ENCODE results near the gene SEMA4A. TPM values are rescaled to one million over a fixed set of nuclear protein-coding genes. Genes with fewer than 3 reads are reported as not detected.

SEMA4A gene
- total RNA-seq, 1 donor from 2014 or later: 0.68 TPM

DNA sequence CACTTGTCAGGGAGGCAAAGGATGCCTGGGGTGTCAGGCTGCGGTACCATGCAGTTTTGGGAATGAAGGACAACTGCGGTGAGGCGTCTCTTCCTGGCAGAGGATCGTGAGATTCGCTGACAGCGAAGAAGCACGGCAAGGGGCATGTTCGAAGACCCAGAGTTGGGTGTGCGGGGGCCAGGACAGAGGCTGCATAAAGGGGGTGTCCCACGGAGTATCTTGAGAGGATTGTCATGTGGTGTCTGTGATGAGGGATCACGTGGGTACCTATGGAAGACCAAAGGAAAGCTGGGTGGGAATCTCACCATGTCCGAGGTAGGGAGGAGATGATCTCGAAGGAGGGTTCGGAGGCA lies 40.9 kb downstream of the SEMA4A start:
- DNase-seq: peak; percentile 26

DNA sequence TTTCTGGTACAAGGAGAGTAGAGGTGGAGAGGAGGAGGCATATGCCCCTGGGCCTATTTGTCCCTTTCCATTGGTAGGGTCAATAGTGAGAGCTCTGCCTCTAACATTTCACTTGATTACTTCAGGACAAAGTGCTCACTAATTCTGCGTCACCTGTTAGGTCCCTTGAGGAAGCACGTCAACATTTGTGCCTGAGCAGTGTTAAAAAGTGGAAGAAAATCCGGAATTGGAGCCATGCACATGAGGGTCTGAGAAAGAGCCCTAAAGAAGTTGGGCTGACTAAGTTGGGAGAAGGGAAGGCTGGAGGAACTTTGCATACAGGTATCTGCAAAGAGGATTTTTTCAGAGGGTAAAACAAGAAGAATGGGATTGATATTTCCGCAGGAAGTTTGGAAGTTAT lies 42.5 kb downstream of the SEMA4A start:
- DNase-seq: no peak

DNA sequence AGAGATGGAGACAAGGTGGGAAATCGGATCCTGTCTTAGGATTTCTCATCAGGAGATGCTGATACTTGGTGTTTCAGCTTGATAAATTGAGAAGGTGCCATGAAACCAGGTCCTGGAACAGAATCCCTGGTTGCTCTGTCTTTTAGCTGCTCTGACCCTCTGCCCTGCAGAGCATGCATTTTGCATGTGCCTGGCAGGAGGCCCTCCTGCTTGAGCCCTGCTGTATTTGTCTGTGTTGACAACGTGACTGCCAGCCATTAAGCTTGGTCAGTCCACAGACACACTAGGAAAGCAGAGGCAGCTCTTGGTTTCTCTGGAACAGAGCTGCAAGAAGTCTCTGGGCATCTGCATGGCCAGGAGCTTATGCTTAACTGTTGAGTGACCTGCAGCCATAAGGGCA lies 43.1 kb downstream of the SEMA4A start:
- no peak for DNase-seq

DNA sequence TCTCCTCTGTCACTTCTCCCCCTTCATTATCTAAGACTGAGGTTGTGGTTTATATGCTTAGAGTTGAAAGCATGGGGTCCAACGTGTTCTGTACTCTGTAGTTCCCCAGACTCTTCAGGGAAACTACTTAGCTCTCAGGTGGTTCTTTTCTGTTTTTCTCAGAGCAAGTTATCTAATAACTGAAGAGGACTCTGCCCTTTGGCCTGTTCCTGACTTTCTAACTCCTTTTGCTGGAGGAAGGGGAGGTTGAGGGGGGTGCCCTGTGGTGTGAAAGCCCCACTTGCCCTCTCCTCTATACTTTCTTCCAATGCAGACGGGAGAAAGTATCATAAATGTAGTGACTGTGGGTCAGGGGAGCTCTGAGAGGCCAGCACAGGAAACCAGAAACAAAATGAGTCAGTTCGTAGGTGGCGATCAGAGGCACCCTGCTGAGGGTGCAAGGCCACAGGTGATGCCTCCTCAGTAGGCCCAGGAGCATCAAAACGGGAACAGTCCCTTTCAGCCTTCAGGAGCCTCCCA lies 45.5 kb downstream of the SEMA4A start:
- DNase-seq: no peak

DNA sequence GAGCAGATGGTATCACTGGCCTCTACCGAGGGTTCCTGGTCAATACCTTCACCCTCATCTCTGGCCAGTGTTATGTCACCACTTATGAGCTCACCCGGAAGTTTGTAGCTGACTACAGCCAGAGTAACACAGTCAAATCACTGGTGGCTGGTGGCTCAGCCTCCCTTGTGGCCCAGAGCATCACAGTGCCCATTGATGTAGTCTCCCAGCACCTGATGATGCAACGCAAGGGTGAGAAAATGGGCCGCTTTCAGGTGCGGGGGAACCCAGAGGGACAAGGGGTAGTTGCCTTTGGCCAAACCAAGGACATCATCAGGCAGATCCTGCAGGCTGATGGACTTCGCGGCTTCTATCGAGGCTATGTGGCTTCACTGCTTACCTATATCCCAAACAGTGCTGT lies 46.7 kb downstream of the SEMA4A start:
- DNase-seq: no peak

DNA sequence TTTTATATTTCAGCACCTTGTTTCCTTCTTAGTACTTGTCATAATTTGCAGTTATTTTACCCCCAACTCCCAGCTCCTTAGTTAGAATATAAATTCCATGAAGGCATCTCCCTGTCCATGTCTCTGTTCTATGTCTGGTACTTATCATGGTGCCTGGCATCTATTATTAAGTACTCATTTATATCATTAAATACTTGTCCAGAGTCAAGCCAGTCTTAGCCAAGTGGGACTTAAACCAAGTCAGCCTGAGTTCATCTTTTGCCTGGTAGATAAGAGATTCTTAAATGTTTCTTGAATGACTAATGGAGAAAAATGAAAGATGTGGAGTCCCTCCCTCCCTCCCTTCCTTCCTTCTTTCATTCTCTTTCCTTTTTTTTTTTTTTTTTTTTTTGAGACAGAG lies 49.9 kb downstream of the SEMA4A start:
- DNase-seq: no peak

DNA sequence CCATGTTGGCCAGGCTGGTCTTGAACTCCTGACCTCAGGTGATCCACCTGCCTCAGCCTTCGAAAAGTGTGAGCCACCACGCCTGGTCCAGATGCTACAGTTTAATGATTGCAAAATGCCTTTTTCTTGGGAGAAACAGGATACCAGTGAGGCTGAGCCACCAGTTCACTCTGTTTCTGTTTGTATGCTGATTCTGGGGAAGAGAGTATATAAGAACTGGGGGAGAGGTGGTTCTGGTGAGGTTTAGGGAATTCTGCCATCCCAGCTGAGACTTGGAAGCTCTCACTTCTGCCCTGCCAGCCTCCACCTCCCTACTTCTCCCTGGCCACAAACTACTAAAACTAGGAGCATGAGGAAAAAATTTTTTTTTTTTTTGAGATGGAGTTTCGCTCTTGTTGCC lies 51.3 kb downstream of the SEMA4A start:
- DNase-seq: no peak

DNA sequence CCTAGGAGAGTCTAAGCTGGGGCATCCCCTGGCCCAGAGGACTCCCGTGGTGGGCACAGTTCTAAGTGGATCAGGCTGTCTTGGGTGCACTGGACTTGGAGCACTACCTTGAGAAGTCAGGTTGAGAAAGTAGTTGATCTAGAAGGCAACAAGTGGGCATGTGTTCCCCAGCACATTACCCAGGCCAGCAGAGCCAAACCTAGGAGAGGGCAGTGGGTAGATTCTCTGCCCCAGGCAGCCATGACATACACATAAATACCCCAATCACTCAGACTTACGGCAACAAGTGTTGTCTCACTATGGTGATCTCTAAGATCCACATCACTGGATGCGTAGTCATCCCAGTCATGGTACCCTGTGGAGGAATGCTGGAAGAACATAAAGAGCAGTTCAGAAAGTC lies 57.9 kb downstream of the SEMA4A start:
- DNase-seq: no peak

DNA sequence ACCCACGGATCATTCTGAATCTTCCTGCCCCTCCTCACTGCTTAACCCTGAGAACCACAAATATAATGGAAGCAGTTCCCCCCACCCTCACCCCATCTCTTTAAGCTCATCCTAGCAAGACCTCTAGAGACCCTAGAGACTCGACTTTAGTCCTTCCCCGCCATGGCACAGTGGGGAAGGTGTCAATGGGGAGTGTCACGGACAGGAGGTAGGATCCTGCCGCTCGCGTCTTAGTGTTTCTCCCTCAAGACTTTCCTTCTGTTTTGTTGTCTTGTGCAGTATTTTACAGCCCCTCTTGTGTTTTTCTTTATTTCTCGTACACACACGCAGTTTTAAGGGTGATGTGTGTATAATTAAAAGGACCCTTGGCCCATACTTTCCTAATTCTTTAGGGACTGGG lies 58.7 kb downstream of the SEMA4A start:
- no peak for DNase-seq

DNA sequence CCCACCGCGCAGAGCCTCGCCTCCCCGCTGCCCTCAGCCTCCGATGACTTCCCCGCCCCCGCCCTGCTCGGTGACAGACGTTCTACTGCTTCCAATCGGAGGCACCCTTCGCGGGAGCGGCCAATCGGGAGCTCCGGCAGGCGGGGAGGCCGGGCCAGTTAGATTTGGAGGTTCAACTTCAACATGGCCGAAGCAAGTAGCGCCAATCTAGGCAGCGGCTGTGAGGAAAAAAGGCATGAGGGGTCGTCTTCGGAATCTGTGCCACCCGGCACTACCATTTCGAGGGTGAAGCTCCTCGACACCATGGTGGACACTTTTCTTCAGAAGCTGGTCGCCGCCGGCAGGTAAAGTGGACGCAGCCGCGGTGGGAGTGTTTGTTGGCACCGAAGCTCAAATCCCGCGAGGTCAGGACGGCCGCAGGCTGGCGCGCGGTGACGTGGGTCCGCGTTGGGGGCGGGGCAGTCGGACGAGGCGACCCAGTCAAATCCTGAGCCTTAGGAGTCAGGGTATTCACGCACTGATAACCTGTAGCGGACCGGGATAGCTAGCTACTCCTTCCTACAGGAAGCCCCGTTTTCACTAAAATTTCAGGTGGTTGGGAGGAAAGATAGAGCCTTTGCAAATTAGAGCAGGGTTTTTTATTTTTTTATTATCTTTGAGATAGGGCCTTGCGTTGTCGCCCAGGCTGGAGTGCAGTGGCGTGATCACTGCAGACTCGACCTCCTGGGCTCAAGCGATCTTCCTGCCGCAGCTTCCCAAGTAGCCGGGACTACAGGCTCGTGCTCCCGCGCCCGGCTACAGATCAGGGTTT lies 59.7 kb downstream of the SEMA4A start, which contains the start of gene PMF1:
PMF1 (plus strand) TSS at position 175 of the 811 bp plus-strand sequence; CDS start at position 184, 9 bp downstream.
- DNase-seq: peak; percentile 98

DNA sequence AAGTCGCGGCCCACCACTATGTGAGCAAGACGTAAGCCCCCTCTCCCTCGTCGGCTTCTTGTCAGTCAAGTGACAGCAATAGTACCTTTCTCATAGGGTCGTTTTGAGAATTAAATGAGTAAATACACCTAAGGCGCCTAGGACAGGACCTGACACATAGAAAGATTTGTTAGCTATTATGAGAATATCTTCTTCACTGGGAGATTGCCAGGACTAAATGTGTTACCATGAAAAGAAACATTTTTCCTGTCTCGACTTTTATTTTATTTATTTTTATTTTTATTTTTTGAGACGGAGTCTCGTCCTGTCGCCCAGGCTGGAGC lies 60.2 kb downstream of the SEMA4A start:
- DNase-seq: no peak

DNA sequence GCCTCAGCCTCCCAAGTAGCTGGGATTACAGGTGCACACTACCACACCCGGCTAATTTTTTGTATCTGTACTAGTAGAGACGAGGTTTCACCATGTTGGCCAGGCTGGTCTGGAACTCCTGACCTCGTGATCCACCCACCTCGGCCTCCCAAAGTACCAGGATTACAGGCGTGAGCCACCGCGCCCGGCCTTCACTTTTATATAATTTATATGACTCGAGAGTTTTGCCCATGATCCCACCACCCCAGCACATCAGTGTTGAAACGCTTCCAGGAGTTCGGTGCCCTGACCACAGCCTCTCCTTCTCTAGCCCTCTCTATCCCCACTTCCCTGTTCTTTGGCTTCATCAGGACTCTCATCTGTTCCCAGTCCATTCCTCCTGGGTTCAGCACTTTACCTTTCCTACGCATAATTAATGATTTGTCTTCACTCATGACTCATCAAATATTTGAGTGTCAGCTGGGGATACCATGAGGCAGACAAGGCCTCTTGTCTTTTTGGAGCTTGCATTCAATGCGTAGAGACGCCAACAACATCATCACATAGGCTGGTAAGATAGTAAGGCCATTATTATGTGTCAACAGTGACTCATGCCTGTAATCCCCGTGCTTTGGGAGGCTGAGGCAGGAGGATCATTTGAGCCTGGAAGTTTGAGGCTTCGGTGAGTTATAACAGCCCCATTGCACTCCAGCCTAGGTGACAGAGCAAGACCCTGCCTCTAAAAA lies 60.8 kb downstream of the SEMA4A start:
- DNase-seq: no peak

DNA sequence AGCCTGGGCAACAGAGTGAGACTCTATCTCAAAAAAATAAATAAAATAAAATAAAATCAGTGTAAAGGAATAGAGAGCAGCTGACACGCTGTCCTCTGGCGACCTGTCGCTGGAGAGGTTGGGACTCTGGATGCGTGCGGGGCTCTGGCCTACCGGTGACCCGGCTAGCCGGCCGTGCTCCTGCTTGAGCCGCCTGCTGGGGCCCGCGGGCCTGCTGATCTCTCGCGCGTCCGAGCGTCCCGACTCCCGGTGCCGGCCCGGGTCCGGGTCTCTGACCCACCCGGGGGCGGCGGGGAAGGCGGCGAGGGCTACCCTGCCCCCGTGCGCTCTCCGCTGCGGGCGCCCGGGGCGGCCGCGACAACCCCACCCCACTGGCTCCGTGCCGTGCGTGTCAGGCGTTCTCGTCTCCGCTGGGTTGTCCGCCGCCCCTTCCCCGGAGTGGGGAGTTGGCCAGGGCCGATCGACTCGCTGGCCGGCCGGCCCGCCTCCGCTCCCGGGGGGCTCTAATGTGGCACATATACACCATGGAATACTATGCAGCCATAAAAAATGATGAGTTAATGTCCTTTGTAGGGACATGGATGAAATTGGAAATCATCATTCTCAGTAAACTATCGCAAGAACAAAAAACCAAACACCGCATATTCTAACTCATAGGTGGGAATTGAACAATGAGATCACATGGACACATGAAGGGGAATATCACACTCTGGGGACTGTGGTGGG lies 63.1 kb downstream of the SEMA4A start:
- DNase-seq: peak; percentile 17

DNA sequence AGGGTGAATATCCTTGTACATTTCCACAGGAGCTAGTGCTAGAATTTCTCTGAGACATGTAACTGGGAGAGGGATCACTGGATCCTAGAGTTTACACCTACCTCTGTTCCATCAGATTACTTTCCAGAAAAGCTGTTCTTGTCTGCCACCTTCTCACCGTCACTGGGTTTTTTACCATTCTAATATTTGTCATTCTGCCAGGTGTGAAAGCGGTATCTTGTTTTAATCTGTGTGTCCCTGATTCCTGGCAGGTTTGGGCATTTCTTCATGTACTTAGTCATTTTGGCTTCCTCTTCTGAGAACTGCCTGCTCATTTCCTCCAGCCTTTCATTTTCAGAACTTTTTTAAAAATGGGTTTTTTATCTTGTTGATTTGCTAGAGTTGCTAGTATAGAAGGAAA lies 64.5 kb downstream of the SEMA4A start:
- DNase-seq: peak; percentile 68

DNA sequence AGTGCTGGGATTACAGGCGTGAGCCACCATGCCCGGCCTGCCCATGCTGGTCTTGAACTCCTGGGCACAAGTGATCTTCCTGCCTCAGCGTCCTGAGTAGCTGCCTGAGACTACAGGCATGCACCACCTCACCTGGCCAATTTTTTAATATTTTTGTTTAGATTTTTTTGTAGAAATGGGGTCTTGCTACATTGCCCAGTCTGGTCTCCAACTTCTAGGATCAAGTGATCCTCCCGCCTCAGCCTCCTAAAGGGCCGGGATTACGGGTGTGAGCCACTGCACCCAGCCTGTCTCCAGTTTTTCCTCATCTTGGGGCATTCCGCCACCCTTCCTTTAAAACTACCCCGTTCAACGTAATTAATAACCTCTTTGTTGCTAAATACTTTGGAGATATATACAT lies 66.8 kb downstream of the SEMA4A start:
- DNase-seq: no peak

DNA sequence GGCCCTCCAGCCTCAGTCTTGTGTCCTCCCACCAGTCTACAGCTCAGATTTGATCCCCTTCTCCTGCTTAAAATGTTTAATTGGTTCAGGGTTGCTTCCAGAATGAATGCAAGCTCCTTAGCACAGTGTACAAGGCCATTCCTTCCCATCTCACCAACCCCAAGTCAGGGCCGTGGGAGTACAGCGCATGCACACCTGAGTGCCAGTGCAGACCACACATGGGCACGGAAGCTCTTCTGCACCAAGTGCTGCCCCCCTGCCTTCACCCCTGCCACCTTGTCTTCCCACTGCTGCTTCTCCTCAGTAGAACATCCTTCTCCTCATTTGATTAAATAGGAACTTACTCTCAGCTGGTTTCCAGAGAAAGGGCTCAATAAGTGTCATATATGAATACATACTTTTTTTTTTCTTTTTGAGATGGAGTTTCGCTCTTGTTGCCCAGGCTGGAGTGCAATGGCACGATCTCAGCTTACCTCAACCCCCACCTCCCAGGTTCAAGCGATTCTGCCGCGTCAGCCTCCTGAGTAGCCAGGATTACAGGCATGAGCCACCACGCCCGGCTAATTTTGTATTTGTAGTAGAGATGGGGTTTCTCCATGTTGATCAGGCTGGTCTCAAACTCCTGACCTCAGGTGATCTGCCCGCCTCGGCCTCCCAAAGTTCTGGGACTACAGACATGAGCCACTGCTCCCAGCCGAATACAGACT lies 68.8 kb downstream of the SEMA4A start:
- no peak for DNase-seq

DNA sequence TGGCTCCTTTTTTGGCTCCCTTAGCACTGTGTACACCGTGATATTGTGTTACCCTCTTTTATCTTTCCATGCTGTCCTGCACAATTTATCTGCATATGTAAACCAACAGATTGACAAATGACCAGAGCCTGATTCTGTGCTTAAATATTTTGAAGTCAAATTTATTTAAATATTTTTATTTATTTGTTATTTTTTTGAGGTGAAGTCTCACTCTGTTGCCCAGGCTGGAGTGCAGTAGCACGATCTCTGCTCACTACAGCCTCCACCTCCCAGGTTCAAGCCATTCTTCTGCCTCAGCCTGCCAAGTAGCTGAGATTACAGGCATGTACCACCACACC lies 72.3 kb downstream of the SEMA4A start:
- DNase-seq: no peak

DNA sequence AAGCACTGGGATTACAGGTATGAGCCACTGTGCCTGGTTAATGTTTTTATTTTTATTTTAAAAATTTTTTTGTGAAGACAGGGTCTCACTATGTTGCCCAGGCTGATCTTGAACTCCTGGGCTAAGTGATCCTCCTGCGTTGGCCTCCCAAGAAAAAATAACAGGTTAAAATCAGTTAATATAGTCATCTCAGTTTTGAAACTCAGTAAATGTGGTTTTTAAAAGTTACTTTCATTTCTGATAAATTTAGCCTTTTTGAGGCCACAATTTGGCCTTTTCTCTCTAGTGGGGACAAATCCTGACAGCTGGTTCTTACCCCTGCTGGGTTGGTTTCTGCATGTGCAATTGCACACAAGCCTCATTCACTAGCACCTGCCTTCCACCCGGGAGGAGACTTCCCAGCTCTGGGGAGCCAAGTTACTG lies 72.7 kb downstream of the SEMA4A start:
- DNase-seq: no peak

DNA sequence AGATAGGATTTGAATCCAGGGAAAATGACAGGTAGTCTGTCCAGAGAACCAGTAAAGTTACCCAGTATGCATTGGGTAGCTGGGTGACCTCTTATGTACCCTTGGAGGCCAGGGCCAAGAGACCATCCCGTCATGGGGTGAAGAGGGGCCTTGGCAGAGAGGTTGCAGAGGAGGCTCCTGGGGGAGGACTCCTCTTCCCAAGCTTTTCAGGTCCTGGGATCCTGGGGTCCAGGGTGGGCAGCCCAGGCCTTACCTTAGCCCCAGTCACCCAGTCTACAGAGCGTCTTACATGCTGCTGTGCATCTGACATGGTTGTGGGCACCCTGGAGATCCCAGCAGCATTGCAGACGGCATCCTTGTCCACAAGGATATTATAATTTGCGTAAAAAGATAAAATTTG lies 73.4 kb downstream of the SEMA4A start:
- DNase-seq: no peak

Measured in dermis blood vessel endothelial cell (primary cell).